Activated T-cell treated with anti-CD3 and anti-CD28 coated beads, Interleukin-2, amount 50 U/mL, for 48 hours (primary cell): Measurements from ENCODE around the gene PIK3CD.
A peak's percentile ranks its signal among the peaks of the same experiment; 100 is the strongest.
"Not testable (repeated sequence)": the region's sequence is repeated elsewhere in the genome, so short reads cannot be mapped to it uniquely, and the experiment has no call there.

Source experiments
- DNase-seq, 2 experiments: peaks; one replicate each; pipeline ENCODE4 v3.0.0-alpha.2; 2020

PIK3CD gene

GRCh38 chr1:9744106-9744799, 92.7 kb downstream of the PIK3CD start:
- no peak for DNase-seq

GRCh38 chr1:9746211-9746610, 94.7 kb downstream of the PIK3CD start:
- no peak for DNase-seq

GRCh38 chr1:9746651-9747050, 95.1 kb downstream of the PIK3CD start:
- no peak for DNase-seq

- DNase-seq = not testable (repeated sequence)
These were observed 96.9 kb downstream of the PIK3CD start for GRCh38 chr1:9748391-9748790.

GRCh38 chr1:9749361-9749760, 97.8 kb downstream of the PIK3CD start:
- DNase-seq = no peak

GRCh38 chr1:9751971-9752370, 100.4 kb downstream of the PIK3CD start:
- no peak for DNase-seq

- no peak for DNase-seq
These were observed 101.6 kb downstream of the PIK3CD start for GRCh38 chr1:9753121-9753531.

- no peak for DNase-seq
These were observed 104.0 kb downstream of the PIK3CD start for GRCh38 chr1:9755441-9755995.

GRCh38 chr1:9758559-9759121, 107.1 kb downstream of the PIK3CD start:
- no peak for DNase-seq

- DNase-seq = no peak
These were observed 108.4 kb downstream of the PIK3CD start for GRCh38 chr1:9759939-9760338.

- no peak for DNase-seq
These were observed 109.3 kb downstream of the PIK3CD start for GRCh38 chr1:9760824-9761223.

GRCh38 chr1:9761855-9762254, 110.3 kb downstream of the PIK3CD start:
- DNase-seq = no peak

- DNase-seq = not testable (repeated sequence)
These were observed 110.9 kb downstream of the PIK3CD start for GRCh38 chr1:9762446-9762845.

- DNase-seq = no peak
These were observed 112.4 kb downstream of the PIK3CD start for GRCh38 chr1:9763914-9764313.

GRCh38 chr1:9764550-9764949, 113.0 kb downstream of the PIK3CD start:
- no peak for DNase-seq

GRCh38 chr1:9766759-9767442, 115.4 kb downstream of the PIK3CD start:
- no peak for DNase-seq

- peak; percentile 45 to 53 for DNase-seq
These were observed 116.6 kb downstream of the PIK3CD start for GRCh38 chr1:9767964-9768668.

- no peak for DNase-seq
These were observed 117.5 kb downstream of the PIK3CD start for GRCh38 chr1:9768983-9769382.

GRCh38 chr1:9770298-9770697, 118.8 kb downstream of the PIK3CD start:
- DNase-seq = no peak

- DNase-seq = no peak
These were observed 123.5 kb downstream of the PIK3CD start for GRCh38 chr1:9774712-9775679.

- no peak for DNase-seq
These were observed 125.2 kb downstream of the PIK3CD start for GRCh38 chr1:9776685-9777084.
